Urothelium cell line (cell line): ENCODE measurements around the gene TPM1.

Source experiments
- DNase-seq: peaks from one replicate; pipeline ENCODE4 v3.0.0; 2011; ENCODE audit warnings: low spot score, mixed read lengths
- FAIRE-seq: peaks from 2 replicates; lab custom pipeline; 2011; peaks lifted over from hg19 to GRCh38; lab: Jason Lieb, UNC

The TPM1 gene

GRCh38 chr15:63072023-63072650 is 29.6 kb downstream of the TPM1 start:
- no peak for DNase-seq

GRCh38 chr15:63072809-63073277 is 30.3 kb downstream of the TPM1 start:
- FAIRE-seq (no peak), DNase-seq (no peak)

More at GRCh38 chr15:63072023-63072650, 29.6 kb downstream of the TPM1 start:
- FAIRE-seq, result no peak

- DNase-seq (no peak), FAIRE-seq (no peak)
Measured at GRCh38 chr15:63073497-63074172, 31.1 kb downstream of the TPM1 start.

DNA sequence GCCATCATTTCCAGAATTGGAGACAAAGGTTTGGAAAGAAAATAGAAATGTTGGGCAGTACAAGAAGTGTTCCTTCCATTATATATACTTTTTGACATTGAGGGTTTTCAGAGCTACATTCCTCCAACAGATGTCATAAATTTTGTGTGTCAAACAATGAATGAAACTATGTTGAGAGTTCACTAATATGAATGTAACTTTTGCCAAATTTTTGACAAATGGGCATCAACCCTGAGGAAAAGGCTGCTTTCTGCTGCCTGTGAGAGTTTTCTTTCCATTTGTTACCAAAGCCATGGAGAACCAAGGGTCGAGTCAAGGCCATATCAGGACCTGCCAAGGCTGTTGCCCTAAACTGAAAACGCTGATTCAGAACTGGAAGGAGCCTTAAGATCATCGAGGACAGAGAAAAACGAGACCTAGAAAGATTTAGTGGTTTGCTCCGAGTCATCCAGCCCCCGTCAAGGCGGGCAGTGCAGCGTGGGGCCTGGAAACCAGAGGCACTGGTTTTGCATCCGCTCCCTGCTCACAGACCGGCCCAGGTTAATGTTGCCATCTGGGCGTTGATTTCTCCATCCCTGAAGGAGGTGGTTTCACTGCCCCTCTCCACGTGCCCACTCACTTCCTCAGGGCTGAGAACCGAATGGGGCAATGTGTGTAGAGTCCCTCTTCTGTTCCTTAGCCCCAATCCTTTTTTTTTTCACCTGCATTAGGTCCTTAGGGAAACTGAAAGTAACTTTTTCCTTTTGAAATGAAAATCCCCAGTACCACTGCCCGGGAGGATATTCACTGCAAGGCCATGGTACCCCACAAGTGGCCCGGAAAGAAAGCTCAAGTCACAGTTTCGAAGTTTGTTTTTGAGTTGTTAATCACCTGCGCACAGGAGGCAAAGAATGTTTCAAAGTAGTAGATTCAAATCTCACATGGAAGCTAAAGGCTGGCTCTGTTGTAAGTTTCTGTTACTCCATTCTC is 32.8 kb downstream of the TPM1 start:
- no peak for DNase-seq
- FAIRE-seq, result no peak

GRCh38 chr15:63075984-63076713 is 33.6 kb downstream of the TPM1 start:
- FAIRE-seq, result no peak
- no peak for DNase-seq

GRCh38 chr15:63076714-63077046 is 34.1 kb downstream of the TPM1 start:
- FAIRE-seq (no peak), DNase-seq (no peak)

DNA sequence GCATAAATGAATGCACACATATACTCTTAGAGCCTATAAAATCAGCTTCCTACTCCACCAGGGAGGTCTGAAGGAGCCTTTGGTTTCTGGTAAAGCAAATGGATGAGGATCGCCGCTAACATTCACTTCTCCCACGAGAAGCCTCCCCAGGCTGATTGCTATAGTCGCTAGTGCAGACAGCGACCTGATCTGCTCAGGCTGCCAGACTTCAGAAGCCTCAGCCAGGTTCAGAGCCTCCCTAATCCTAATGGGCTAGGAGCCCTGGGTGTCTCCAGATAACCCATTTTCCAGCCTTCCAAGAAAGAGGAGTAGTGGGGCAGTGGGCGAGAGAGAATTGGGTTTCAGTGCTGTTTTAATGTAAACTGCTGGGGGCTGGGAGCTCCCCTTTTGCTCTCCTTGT is 35.4 kb downstream of the TPM1 start:
- DNase-seq, result no peak
- FAIRE-seq, result no peak

DNA sequence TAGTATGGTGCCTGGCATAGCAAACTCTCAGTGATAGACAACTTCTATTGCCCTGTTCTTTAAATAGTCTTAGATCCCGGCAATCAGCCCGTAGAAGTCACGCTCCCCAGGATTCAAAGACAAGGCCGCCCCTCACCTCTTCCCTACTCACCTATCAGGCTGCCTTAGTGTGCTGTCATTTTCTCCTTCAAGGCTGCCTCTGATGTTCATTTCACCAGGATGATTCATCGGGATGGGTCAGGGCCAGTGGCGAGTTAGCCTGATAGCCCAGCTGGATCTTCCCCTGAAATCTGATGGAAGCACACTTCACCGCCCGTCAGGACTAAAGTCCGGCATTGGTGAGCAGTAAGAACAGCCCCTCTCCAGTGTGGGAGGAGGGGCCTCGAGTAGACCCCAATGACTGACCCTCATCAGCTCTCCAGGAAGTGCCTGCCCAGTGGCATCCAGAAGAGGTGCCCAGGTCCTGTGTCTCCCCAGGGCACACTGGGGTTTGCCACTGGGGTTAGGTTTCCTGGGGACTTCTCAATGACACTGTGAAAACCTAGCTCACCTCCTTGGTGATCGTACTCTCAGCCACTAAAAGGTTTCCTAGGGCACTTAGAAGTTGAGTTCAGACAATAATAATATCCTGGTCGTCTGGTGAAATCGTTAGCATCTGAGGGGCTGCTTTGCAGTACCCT is 37.5 kb downstream of the TPM1 start:
- no peak for FAIRE-seq
- DNase-seq, result peak; percentile 53

DNA sequence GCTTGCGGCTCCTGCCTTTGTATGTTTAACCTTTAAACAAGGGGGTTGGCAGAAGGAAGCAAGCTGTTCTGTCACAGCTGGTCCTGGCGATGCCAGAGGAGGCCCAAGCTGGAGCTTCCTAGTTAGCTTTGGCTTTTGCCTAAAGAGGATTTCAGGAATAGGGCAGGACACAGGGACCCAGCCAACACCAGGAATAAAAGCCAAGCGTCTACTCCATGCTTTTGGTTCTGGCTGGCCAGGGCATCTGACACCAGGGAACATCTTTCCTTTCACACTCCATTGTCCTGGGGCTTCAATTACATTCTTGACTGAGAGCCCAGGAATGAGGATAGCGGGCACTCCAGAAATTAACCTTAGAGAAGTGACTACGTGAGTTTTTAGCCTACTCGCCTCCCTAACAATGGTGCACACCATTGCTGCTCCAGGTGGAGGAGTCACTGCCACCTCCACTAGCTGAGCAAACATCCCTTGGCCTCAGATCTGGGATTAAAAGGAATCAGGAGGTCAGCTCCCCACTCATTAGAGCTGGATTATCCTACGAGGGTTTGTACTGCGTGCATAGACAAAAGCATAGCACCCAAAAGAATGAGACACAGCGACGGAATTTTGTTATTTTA is 38.2 kb downstream of the TPM1 start:
- no peak for FAIRE-seq

GRCh38 chr15:63082366-63082765 is 39.8 kb downstream of the TPM1 start:
- FAIRE-seq (no peak), DNase-seq (no peak)

More for the DNA sequence above, 38.2 kb downstream of the TPM1 start:
- DNase-seq, result no peak

GRCh38 chr15:63083044-63083443 is 40.5 kb downstream of the TPM1 start:
- FAIRE-seq (no peak), DNase-seq (no peak)

- FAIRE-seq, result no peak
- no peak for DNase-seq
Measured at GRCh38 chr15:63083541-63083940, 41.0 kb downstream of the TPM1 start.

DNA sequence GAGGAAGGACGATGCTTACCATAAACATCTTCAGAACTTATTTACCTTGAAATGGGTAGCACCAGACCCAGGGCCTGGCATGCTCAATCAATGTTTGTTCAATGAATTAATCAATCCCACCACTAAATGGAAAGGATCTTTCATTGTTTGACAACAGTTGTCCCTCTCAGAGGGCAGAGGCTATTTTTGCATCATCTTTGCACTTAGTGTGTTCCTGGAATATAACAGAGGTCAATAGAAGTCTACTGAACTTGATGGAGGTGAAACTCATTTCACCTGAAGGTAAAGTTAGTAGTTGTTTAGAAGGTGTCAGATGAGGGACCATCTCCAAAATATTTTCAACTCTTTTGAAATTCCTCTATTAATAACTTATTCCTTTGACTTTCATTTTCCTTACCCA is 42.3 kb downstream of the TPM1 start:
- no peak for FAIRE-seq
- DNase-seq, result no peak

DNA sequence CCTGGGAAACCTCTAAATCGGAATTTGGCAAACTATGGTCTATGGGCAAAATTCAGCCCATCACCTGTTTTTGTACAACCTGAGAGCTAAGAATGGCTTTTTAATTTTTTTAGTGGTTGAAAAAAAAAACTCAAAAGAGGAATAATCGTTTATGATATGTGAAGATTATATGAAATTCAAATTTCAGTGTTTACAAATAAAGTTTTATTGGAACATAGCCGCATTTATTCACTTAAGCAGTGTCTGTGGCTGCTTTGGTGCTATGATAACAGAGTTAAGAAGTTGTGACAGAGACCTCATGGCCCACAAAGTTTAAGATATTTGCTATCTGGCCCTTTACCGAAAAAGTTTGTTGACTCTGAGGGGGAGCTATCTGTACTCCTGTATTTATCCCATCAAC is 42.7 kb downstream of the TPM1 start:
- DNase-seq, result no peak
- no peak for FAIRE-seq

- DNase-seq (no peak), FAIRE-seq (peak; percentile 44)
Measured at GRCh38 chr15:63086271-63086670, 43.7 kb downstream of the TPM1 start.

DNA sequence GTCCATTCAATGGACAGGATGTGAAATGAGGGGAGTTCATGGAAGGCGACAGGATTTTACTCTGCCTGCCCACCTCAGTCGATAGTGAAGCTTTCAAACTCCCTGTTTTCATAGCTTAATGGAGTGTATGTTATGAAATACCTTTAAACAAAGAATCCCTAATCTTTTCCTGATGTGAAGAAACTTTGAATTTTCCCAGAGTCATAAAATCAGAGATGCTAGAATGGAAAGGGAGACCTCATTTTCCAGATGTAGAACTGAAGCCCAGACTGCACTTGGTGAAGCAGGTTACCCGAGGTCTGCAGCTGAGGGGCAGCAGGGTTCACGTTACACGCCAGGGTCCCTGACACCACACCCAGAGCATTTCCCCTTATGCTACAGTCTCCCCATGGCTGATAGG is 44.4 kb downstream of the TPM1 start:
- FAIRE-seq, result peak; percentile 67
- no peak for DNase-seq

GRCh38 chr15:63088533-63089245 is 46.1 kb downstream of the TPM1 start:
- FAIRE-seq (no peak), DNase-seq (no peak)

DNA sequence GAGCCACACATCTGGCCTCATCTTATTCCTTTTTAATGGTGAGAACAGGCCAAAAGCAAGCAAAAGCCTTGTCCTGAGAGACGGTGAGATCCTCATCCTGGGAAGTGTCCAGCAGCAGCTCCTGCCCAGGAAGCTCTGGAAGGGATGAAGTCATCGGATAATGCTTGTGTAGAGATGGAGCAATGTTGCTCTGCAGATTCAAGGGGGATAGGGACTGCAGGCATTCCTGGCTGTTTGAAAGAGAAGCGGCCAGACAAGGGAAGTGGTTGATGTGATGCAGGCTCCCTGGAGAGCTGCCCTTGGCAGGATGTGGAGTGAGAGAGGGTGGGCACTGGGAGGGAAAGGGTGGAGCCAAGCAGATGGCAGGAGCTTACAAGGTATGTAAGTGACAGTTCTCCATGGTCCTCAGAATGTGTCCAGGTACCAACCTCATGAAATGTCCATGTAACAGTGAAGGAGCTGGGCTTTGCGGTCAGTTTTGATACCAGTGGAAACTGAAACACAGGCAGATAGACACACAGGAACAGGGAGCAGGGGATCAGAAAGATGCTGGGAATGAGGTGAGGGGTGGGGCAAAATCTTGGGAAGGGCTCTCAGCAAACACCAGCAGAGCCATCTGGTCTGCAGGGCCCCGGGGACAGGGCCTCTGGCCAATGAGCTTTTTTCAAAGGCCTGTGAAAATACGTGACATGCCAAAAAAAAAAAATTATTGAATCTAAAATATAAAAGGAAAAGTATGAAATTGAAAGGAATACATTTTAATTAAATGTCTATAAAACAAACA is 46.9 kb downstream of the TPM1 start:
- FAIRE-seq (peak; percentile 56), DNase-seq (peak; percentile 84)
